Activated gamma-delta T cell treated with Interleukin-2 at 50 U/mL for 16 hours (primary cell): ENCODE measurements around the gene GLOD5.

Source experiments
- DNase-seq: peaks from one replicate; pipeline ENCODE4 v3.0.0-alpha.2; 2020

The GLOD5 gene

GRCh38 chrX:48761674-48762471 lies at the start of gene GLOD5:
Gene GLOD5 (plus strand): TSS chrX:48761747. CDS start chrX:48761791, 44 bp downstream.
- DNase-seq: no peak

- DNase-seq: no peak
Observed at GRCh38 chrX:48711929-48712505, 49.5 kb upstream of the GLOD5 start.

- no peak for DNase-seq
Observed at GRCh38 chrX:48713847-48714246, 47.7 kb upstream of the GLOD5 start.

GRCh38 chrX:48714573-48714972 lies 47.0 kb upstream of the GLOD5 start:
- DNase-seq: no peak

- DNase-seq: no peak
Observed at GRCh38 chrX:48715072-48715471, 46.5 kb upstream of the GLOD5 start.

GRCh38 chrX:48715876-48716502 lies 45.6 kb upstream of the GLOD5 start:
- no peak for DNase-seq

GRCh38 chrX:48719958-48720357 lies 41.6 kb upstream of the GLOD5 start:
- DNase-seq: no peak

- DNase-seq: no peak
Observed at GRCh38 chrX:48720577-48721250, 40.8 kb upstream of the GLOD5 start.

GRCh38 chrX:48721916-48722315 lies 39.6 kb upstream of the GLOD5 start:
- DNase-seq: no peak

GRCh38 chrX:48726596-48726995 lies 35.0 kb upstream of the GLOD5 start:
- DNase-seq: no peak

- DNase-seq: no peak
Observed at GRCh38 chrX:48728653-48729052, 32.9 kb upstream of the GLOD5 start.

- no peak for DNase-seq
Observed at GRCh38 chrX:48736303-48736702, 25.2 kb upstream of the GLOD5 start.

GRCh38 chrX:48736878-48737212 lies 24.7 kb upstream of the GLOD5 start:
- no peak for DNase-seq

- peak; percentile 83 for DNase-seq
Observed at GRCh38 chrX:48737213-48737938, 24.2 kb upstream of the GLOD5 start.

GRCh38 chrX:48737940-48738339 lies 23.6 kb upstream of the GLOD5 start:
- DNase-seq: no peak

- no peak for DNase-seq
Observed at GRCh38 chrX:48741834-48742233, 19.7 kb upstream of the GLOD5 start.

GRCh38 chrX:48745222-48745621 lies 16.3 kb upstream of the GLOD5 start:
- DNase-seq: no peak

- no peak for DNase-seq
Observed at GRCh38 chrX:48747415-48748016, 14.0 kb upstream of the GLOD5 start.

GRCh38 chrX:48749182-48749581 lies 12.4 kb upstream of the GLOD5 start:
- DNase-seq: no peak

GRCh38 chrX:48751343-48751742 lies 10.2 kb upstream of the GLOD5 start:
- no peak for DNase-seq

GRCh38 chrX:48752498-48752897 lies 9.0 kb upstream of the GLOD5 start:
- DNase-seq: no peak

- no peak for DNase-seq
Observed at GRCh38 chrX:48753708-48754228, 7.8 kb upstream of the GLOD5 start.
